Measurements from ENCODE around the gene PNMA6E. TPM values are rescaled to one million over a fixed set of nuclear protein-coding genes. Genes with fewer than 3 reads are reported as not detected.

The PNMA6E gene
- total RNA-seq, 6 experiments from 2014 or later = not detected

- no peaks in the 10 kb centered on the region for H3K27me3 ChIP-seq
- H3K4me1 ChIP-seq = peaks cover 0 to 7% (median 0%) of the 10 kb centered on the region in 4 donors
- ATAC-seq (no peak), DNase-seq (no peak)
- H3K4me3 ChIP-seq = peak overlapping the region in 2 of 3 donors; percentile 37 to 52
- 51% methylated on average over 10 of the region's 12 CpGs for WGBS (ENCODE audit: insufficient coverage, low coverage, low lambda C conversion rate, missing lambda C conversion rate)
- no peaks in the 10 kb centered on the region for H3K9me3 ChIP-seq
- intact Hi-C loops (cut with DNase I) = no loop called here
- H3K36me3 ChIP-seq = no peaks in the 10 kb centered on the region
- no peak overlapping the region for H3K27ac ChIP-seq
- TF ChIP-seq POLR2A (IDR thresholded peaks at IDR 0.05) (no peak), CTCF (IDR thresholded peaks at IDR 0.05) (no peak)
Measured at GRCh38 chrX:153410888-153411254, 9.7 kb upstream of the PNMA6E start.

GRCh38 chrX:153410373-153410772 is 9.2 kb upstream of the PNMA6E start:
- Histone ChIP-seq H3K4me3 (no peak overlapping the region), H3K4me1 (peaks cover 0 to 7% (median 0%) of the 10 kb centered on the region in 4 donors), H3K36me3 (no peaks in the 10 kb centered on the region), H3K9me3 (no peaks in the 10 kb centered on the region), H3K27ac (no peak overlapping the region), H3K27me3 (no peaks in the 10 kb centered on the region)
- intact Hi-C loops (cut with DNase I) = no loop called here
- WGBS (ENCODE audit: insufficient coverage, low coverage, low lambda C conversion rate, missing lambda C conversion rate) = 80% methylated on average over 1 of the region's 15 CpGs
- TF ChIP-seq POLR2A (IDR thresholded peaks at IDR 0.05) = no peak
- DNase-seq (no peak), ATAC-seq (no peak)

GRCh38 chrX:153409414-153410101 is 8.4 kb upstream of the PNMA6E start:
- ATAC-seq = peak; percentile 43 to 72 (median 54)

GRCh38 chrX:153408871-153409351 is 7.8 kb upstream of the PNMA6E start:
- Histone ChIP-seq H3K27me3 (no peaks in the 10 kb centered on the region), H3K4me3 (no peak overlapping the region), H3K27ac (no peak overlapping the region), H3K4me1 (peaks cover 0 to 7% (median 0%) of the 10 kb centered on the region in 4 donors), H3K36me3 (no peaks in the 10 kb centered on the region), H3K9me3 (no peaks in the 10 kb centered on the region)
- DNase-seq (peak in 1 of 3 donors; percentile 51), ATAC-seq (no peak)
- no peak for TF ChIP-seq POLR2A (IDR thresholded peaks at IDR 0.05)
- TF ChIP-seq CTCF (IDR thresholded peaks at IDR 0.05) = no peak
- 77% methylated on average over 7 of the region's 12 CpGs for WGBS (ENCODE audit: insufficient coverage, low coverage, low lambda C conversion rate, missing lambda C conversion rate)
- intact Hi-C loops (cut with DNase I) = no loop called here

More at GRCh38 chrX:153409414-153410101, 8.4 kb upstream of the PNMA6E start:
- H3K4me1 ChIP-seq = peaks cover 0 to 7% (median 0%) of the 10 kb centered on the region in 4 donors
- no peak overlapping the region for H3K27ac ChIP-seq
- DNase-seq = peak in 1 of 3 donors; percentile 51
- no peak for TF ChIP-seq POLR2A (IDR thresholded peaks at IDR 0.05)
- no peaks in the 10 kb centered on the region for H3K27me3 ChIP-seq
- no peaks in the 10 kb centered on the region for H3K9me3 ChIP-seq
- H3K36me3 ChIP-seq = no peaks in the 10 kb centered on the region
- H3K4me3 ChIP-seq = no peak overlapping the region
- intact Hi-C loops (cut with DNase I) = no loop called here
- 40% methylated on average over 1 of the region's 30 CpGs for WGBS (ENCODE audit: insufficient coverage, low coverage, low lambda C conversion rate, missing lambda C conversion rate)

GRCh38 chrX:153408221-153408721 is 7.1 kb upstream of the PNMA6E start:
- WGBS (ENCODE audit: insufficient coverage, low coverage, low lambda C conversion rate, missing lambda C conversion rate) = 61% methylated on average over 3 of the region's 10 CpGs

More at GRCh38 chrX:153408221-153408721, 7.1 kb upstream of the PNMA6E start:
- Histone ChIP-seq H3K27ac (no peak overlapping the region), H3K27me3 (no peaks in the 10 kb centered on the region), H3K4me3 (no peak overlapping the region), H3K36me3 (no peaks in the 10 kb centered on the region), H3K9me3 (no peaks in the 10 kb centered on the region), H3K4me1 (peaks cover 0 to 7% (median 0%) of the 10 kb centered on the region in 4 donors)
- intact Hi-C loops (cut with DNase I) = no loop called here
- ATAC-seq (no peak), DNase-seq (no peak)
- TF ChIP-seq CTCF (IDR thresholded peaks at IDR 0.05) (no peak), POLR2A (IDR thresholded peaks at IDR 0.05) (no peak)
